Endothelial cell of umbilical vein (primary cell): ENCODE data around the gene CDK17.
A peak's percentile ranks its signal among the peaks of the same experiment; 100 is the strongest.

Experiments
- CTCF ChIP-seq, 2 donors: IDR thresholded peaks; 1 replicate in 1 of 2; 2 replicates in 1 of 2; pipeline ENCODE4 v1.5.1; 2011; ENCODE audit warnings: low read length in 2 of 2, mild to moderate bottlenecking in 2 of 2, moderate library complexity in 2 of 2, control low read depth in 1 of 2, inconsistent platforms in 1 of 2, low read depth in 1 of 2; ENCODE audit not compliant: insufficient read depth in 1 of 2; ENCODE audit errors: extremely low read depth in 1 of 2
- GATA2 ChIP-seq: IDR thresholded peaks from 2 replicates; pipeline ENCODE4 v1.7.0; 2011; ENCODE audit warnings: low read depth, mild to moderate bottlenecking, moderate library complexity, mixed read lengths, low read length; ENCODE audit not compliant: insufficient read length, insufficient read depth
- JUN ChIP-seq: IDR thresholded peaks from 2 replicates; pipeline ENCODE4 v1.6.1; 2011; ENCODE audit warnings: borderline replicate concordance, low read depth; ENCODE audit not compliant: insufficient read length, insufficient read depth
- MAX ChIP-seq: IDR thresholded peaks from 2 replicates; pipeline ENCODE4 v1.6.1; 2011; ENCODE audit not compliant: insufficient read depth, insufficient read length
- POLR2A ChIP-seq: IDR thresholded peaks from 2 replicates; pipeline ENCODE4 v1.6.1; 2012; ENCODE audit warnings: low read depth, mild to moderate bottlenecking, control low read depth, low read length
- POLR2AphosphoS5 ChIP-seq: IDR thresholded peaks from 2 replicates; pipeline ENCODE4 v1.6.1; 2012; ENCODE audit warnings: low read depth, mild to moderate bottlenecking, control low read depth, low read length, moderate library complexity; ENCODE audit not compliant: insufficient read depth

GRCh38 chr12:96436366-96437170 is 36.3 kb upstream of the CDK17 start:
- TF ChIP-seq POLR2A: peak; percentile 91
- no peak for TF ChIP-seq CTCF (IDR thresholded peaks at IDR 0.05; ENCODE audit: extremely low read depth in 1 of 2, insufficient read depth in 1 of 2, low read depth in 1 of 2, low read length in 2 of 2)
- no peak for TF ChIP-seq GATA2
- peak; percentile 66 for TF ChIP-seq POLR2AphosphoS5
- TF ChIP-seq MAX: peak; percentile 81
- TF ChIP-seq JUN: no peak
